ENCODE results near the gene FGFRL1.
"Not testable (repeated sequence)": the region's sequence is repeated elsewhere in the genome, so short reads cannot be mapped to it uniquely, and the experiment has no call there.

The FGFRL1 gene

DNA sequence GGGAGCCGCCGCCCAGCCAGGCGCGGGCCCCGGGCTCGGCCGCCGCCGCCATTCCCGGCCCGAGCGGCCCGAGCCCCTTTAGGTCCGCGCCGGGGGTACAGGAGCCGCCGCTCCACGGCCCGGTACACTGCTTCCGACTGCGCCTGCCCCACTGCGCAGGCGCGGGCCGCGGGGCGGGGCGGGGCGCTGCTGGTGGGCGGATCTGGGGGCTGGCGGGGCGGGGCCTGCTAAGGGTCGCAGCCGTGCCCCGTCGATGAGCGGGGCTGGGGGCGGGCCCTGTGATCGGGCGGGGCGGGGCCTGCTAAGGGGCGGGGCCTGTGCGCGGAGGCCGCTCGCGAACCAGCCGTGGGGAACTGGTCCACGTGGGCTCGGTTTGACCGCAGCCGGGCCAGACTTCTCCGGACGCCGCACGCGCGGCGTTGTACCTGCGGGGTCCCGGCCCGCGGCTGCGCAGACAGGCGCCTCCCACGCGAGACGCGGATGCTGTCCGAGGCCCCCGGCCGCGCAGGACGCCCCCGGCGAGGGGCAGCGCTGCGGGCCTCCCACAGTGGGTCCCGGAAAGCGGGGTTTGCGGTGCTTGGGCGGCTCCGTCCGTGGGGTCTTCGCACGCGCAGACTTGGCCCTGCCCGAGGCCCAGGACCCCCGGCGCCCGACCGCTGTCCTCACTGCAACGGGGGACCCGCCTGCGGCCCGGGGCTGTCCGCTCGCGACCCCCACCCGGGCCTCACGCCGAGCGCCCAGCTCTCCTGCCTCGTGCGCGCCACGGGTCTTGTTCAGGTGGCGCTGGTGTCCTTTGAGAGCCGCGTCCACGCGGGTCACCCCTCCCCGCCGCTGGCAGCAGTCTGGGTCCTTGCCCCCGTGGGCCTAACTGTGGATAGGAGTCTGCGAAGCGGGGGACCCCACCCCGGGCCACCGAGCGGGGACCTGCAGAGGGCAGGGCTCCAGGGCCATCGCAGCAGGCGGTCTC is 37.7 kb upstream of the FGFRL1 start, which contains the start of gene DGKQ:
TSS of gene DGKQ (minus strand) at position 139 of the 967 bp plus-strand sequence. CDS start at position 52, 87 bp downstream.
- peak; percentile 75 to 90 (median 83) for DNase-seq

DNA sequence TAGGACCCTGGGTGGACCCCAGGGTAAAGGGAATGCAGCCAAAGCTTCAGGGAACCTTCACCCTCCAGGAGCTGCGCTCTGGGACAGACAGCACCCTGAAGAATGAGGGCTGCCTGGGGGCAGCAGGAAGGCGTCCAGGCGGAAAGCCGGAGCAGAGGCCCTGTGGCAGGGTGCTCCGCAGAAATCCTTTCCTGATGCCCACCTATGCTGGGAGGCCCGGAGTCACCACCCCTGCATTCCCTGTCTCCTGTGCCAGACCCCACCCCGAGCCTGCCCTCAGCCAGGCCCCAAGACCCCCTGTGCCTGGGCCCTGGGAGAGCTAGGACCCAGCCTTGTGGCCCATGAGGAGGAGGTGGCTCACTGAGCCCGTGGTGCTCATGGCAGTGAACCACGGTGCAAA is 36.8 kb upstream of the FGFRL1 start:
- no peak for DNase-seq

DNA sequence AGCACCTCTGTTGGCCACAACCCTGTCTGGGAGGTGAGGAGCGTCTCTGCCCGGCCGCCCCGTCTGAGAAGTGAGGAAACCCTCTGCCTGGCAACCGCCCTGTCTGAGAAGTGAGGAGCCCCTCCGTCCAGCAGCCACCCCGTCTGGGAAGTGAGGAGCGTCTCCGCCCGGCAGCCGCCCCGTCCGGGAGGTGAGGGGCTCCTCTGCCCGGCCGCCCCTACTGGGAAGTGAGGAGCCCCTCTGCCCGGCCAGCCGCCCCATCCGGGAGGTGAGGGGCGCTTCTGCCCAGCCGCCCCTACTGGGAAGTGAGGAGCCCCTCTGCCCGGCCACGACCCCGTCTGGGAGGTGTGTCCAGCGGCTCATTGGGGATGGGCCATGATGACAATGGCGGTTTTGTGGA is 35.4 kb upstream of the FGFRL1 start:
- not testable (repeated sequence) for DNase-seq

DNA sequence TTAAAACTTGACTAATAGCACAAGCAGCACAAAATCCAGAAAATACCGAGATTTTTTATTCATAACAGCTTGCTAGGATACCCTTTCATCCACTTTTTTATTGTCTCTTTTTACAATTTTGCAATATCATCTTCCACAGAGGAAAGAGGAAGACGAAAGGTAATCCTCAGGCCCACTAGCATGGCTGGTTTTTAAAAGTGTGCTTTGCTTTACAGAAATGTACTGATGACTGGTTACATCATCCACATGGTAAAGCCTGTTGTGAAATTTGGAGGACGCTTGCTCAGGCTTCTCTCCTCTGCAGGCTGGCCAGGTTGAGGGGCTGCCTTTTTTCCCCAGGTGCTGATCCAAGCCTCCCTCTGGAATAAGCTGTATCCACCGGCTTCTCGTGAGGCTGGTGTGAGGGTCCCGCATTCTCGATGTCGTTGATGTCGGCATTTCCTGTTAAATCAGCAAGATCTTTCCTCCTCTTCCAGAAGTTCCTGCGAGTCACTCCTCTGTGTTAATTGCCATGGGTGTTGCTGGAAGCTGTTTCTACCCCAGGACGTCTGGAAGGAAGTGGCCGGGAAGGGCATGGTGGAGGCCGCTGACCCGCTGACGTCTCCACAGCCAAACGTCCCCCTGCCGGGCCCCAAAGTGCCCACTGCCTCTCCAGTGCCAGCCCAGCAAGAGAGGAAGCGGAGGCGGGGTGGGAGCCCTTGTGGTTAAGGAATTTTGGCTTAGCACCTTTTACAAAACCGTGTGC is 32.3 kb upstream of the FGFRL1 start:
- no peak for DNase-seq

DNA sequence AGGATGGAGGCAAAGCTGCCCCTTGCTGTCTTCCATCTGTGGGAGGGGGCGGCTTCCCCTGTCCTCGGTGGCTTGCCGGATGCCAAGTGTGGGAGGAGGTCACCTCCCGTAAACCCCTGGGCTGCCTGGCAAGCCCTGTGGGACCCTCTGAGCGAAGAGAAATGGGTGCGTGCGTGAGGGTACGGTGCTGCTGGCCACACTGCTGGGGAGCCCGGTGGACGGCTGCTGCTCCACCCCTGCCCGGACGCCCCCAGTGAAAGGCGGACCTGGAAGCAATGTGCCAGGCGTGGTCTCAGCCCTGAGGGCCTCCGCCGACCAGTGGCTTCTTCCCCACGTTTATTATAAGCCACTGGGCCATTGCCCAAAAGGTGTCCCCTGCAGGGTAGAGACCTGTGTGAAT is 29.1 kb upstream of the FGFRL1 start:
- DNase-seq: no peak

DNA sequence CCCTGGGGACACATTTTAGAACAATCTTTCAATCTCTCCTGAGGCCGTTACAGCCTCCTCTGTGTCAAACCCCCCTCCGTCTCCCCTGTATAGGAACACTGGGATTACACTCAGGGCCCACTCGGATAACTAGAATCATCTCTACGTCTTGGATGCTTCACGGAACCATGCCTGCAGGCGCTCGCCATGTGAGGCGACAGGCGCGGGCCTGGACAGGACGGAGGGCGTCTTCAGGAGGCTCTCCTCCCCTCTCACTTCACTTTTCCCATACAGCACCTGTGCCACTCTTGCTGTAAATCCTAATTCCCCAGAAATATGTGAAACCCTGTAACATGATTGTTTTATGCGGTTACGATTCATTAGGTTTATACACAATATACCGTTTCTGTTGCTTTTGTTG is 28.6 kb upstream of the FGFRL1 start:
- DNase-seq: no peak

DNA sequence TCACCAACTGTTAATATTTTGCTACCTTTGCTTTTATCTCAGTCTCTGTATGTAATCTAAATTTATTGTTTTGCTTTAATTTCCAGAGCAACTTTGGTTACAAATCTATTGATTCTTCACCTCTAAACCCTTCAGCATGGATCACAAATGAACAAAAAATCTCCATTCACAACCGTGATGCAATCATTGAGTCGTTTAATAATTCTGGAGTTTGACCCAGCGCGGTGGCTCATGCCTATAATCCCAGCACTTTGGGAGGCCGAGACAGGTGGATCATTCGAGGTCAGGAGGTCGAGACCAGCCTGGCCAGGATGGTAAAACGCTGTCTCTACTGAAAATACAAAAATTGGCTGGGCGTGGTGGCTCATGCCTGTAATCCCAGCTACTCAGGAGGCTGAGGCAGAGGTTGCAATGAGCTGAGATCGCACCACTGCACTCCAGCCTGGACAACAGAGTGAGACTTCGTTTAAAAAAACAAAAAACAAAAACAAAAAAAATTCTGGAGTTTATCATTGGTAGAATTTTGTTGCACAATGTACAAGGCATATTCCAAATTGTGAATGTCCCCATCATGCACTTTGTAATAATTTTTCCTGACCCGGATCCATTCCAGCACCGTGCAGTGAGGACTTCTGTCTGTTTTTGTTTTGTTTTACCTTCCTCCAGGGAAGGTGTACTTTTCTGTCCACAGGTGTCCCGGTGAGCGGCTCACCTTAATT is 26.9 kb upstream of the FGFRL1 start:
- no peak for DNase-seq

DNA sequence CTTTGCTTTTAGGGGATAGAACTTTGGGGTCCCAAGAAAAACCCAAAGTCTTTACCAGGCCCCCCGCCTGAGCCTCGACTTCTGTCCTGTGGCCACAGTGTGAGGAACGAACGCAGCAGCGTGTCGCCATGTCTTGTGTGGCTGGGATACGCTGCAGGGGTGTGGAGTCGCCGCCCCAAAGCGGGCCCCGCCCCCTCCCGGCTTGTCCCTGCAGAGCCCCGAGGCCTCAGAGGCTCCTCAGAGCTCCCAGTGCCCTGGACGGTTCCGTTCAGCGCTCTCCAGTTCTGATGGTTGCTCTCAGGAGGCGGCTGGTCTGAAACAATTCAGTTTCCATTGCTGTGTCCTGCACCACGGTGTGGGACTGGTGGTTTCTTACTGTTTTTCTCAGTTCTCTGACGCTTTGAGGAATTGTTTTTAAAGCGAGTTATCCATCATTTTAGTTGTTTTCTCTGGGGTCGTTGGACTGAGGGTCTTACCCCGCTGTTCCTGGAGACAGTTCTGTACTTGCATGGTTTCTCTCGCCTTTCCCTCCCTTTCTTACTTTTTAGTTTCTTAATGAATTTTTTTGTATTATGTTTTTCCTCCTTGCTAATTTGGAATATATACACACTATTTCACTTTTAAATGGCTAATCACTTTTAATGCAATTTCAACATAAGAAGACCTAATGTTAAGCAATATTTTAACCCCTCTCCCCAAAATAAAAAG is 26.1 kb upstream of the FGFRL1 start:
- DNase-seq: peak; percentile 44 to 62 (median 54)

DNA sequence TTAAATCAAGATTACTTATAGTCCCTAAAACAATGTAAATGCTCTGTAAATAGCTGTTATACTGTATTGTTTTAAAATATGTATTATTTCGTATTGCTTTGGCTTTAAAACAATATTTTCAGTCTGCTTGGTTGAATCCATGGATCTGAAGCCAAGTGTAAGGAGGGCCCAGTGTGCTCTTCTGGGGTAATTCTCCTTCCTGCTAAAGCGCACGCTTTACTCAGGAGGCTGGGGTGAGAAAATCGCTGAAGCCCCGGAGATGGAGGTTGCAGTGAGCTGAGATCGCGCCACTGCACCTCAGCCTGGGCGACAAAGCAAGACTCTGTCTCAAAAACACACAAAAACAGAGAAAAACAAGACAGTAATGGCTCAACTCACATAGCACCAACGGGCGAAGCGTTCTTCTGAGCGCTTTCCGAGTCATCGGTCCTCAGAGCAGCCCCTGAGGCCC is 25.0 kb upstream of the FGFRL1 start:
- no peak for DNase-seq

DNA sequence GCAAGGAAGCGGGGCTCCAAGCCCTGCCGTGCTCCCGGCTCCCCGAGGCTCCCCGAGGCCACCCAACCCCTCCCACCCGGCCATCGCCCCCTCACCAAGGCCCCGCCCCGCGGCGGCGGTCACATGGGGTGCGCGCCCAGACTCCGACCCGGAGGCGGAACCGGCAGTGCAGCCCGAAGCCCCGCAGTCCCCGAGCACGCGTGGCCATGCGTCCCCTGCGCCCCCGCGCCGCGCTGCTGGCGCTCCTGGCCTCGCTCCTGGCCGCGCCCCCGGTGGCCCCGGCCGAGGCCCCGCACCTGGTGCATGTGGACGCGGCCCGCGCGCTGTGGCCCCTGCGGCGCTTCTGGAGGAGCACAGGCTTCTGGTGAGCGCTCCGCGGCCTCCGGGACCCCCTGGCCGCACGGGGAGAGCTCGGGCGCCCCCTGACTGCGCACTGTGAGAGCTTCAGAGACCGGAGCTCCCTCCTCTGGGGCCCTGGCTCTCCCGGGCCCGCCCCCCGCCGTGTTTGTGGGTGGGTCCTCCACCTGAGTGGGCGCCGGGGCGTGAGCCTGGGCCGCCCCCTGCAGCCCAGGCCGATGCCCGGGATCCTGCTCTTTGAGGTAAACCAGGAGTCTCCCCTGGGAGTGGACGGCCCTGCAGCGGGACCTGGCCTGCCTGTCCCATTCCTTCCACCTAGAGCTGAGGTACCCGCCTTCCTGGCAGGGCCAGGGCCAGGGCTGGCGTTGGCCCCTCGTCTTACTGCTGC is 24.4 kb upstream of the FGFRL1 start, which contains the start of gene IDUA:
TSS of gene IDUA (plus strand) at position 166 of the 745 bp plus-strand sequence. CDS start at position 207, 41 bp downstream.
- DNase-seq: peak; percentile 69 to 83 (median 78)

DNA sequence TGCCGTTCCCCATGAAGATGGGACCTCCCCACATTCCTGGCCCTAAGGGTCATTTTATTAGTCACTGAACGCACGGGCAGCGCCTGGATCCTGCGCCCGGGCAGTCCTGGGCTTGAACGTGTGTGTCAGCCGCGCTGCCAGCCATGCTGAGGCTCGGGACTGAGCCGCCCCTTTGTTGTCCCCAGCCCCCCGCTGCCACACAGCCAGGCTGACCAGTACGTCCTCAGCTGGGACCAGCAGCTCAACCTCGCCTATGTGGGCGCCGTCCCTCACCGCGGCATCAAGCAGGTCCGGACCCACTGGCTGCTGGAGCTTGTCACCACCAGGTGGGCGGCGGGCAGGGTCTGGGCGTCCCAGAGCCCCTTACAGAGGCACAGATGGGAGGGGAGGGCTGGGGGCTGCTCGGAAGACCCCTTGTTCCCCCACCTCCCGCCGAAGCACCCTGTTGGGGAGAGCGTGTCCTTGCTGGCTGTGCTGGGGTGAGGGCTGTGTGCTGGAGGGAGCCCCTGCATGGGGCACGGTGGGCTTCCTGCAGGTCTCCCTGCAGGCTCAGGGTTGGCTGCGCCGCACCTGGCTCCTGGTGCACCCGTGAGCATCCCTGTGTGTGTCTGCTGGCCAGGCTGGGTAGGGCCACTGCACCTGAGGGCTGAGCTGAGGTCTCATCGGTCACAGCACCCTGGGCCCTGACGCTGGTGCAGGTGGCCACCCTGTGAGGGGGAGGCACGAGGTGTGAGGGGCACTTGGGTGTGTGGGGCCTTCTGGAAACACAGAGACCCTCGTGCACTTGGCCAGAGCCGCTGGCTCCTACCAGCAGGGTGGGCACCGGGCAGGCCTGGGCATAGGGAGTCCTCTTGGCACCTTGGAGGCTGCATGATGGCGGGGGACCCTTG is 23.6 kb upstream of the FGFRL1 start:
- DNase-seq: no peak

DNA sequence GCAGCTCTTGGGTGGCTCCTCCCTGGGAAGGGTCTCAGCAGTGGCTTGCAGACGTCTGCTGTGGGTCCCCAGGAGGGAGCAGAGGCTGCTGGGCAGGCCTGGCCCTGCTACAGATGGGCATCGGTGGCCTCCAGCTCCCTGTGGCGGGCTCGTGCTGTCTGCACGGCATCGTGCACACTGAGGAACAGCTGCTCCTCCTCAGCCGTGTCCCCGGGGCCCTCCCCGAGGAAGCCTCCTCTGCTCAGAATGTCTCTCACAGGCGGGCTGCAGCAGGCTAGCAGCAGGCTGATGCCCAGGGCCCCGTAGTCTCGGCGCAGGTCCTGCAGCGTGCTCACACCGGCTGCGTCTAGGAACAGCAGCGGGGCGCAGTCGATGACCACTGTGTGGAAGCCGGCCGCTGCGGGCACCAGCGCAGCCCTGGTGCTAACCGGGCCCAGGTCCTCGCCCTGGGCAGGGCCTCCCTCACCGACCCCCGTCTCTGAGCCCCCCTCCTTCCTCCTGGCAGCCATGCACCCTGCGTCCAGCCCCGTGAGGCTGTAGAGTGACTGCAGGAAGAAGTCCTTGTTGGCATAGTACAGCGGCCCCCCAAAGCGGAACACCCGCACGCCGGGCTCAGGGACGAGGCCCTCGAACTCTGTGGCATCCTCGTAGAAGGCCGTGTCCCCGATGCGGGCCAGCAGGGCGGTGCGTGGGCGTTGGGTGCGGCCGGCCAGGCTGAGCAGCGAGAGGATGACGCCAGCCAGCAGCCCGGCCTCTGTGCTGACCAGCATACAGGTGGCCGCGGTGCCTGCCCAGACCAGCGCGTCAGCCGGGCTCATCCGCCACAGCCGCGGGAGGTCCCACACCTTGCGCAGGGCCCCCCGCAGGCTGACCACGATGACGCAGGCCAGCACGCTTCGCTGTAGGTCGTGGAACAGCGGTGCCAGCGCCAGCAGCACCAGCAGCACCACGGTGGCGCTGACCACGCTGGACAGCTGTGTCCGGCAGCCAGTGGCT is 22.4 kb upstream of the FGFRL1 start:
- no peak for DNase-seq

DNA sequence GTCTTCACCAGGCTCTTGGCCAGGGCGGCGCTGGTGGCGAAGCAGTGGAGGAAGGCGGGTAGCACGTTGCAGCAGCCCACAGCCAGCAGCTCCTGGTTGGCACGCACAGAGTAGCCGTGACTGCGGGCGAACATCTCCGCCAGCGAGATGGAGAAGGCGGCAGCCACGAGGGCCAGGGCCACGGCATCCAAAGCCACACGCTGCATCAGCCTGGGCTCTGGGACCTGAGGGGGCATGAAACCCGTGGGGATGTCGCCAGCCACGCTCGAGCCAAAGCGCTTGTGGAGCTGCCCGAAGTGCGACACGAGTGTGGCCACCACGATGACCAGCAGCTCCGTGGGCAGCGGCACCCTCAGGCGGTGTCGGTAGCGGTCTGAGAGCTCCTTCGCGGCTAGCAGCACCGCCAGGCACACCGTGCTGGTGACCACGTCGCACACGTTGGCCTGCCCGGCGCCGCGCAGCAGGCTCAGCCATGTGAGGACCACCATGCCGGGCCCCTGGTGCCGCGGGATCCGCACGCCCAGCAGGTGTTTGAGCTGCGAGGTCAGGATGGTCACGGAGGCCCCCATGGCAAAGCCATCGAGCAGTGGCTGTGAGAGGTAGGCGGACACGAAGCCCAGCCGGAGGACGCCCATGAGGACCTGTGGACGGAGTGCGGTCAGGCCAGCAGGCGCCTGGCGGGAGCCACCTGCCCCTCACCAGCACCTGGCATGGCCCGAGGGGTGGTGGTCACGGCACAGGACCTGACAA is 21.5 kb upstream of the FGFRL1 start:
- DNase-seq: no peak

DNA sequence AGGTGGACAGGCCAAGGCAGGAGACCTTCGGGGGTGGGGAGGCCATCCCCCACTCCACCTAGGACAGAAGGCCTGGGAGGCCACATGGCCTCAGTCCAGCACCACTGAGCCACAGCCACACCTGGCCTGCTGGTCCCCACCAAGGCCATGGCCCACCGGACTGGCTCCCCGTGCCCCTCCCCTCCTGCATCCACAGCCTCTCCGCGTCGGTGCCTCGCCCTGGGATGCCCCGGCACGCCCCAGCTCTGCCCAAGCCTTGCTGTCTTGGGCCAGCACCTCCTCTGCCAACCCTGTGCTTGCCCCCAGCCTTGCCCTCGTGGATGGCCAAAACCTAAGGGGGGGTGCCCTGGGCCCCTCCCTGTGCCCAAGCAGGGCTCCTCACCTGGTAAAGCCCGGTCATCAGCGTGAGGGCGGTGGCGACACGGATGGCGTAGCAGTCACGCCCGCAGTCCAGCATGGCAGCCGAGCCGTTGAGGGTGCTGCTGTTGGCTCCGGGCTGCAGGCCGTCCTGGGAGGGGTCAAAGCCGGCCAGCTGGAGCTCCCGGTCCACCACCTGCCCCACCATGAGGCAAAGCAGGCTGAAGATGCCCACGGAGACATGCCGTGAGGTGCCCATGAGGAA is 20.6 kb upstream of the FGFRL1 start:
- no peak for DNase-seq

DNA sequence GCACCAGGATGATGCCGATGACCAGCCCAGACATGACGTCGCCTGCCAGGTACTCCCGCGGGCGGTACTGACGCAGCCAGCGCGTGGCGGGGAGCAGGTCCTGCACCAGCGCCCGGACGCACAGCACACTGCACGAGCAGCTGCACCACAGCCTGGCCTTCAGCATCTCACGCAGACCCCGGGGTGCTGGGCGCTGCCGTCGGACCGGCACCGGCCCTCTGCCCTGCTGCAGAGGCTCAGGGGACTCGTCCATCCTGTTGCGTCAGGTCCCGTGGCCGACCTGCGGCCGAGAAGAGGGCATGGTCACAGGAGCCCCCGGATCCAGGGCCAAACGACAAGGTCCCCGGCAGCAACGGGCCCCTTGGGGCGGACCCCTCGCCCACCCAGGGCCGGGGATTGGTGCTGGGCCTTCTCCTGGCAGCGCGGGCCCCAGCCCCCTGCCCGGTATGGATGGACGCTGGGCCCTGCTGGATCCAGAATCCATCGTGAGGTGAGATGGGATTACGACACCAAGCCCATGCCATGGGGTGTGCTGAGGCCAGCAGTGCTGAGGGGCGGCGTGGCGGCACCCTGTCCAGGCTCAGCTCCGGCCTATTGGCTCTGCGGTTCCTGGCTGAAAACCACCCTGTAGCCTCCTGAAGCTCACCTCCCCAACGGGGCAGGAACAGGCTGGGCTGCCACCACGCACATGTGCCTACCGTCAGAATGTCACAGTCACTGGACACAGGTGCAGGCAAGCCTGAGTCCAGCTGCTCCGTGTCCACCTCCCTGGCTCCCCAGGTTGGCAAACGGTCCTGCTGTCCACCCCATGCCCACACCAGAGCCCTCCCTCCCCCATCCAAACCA is 19.8 kb upstream of the FGFRL1 start:
- no peak for DNase-seq

DNA sequence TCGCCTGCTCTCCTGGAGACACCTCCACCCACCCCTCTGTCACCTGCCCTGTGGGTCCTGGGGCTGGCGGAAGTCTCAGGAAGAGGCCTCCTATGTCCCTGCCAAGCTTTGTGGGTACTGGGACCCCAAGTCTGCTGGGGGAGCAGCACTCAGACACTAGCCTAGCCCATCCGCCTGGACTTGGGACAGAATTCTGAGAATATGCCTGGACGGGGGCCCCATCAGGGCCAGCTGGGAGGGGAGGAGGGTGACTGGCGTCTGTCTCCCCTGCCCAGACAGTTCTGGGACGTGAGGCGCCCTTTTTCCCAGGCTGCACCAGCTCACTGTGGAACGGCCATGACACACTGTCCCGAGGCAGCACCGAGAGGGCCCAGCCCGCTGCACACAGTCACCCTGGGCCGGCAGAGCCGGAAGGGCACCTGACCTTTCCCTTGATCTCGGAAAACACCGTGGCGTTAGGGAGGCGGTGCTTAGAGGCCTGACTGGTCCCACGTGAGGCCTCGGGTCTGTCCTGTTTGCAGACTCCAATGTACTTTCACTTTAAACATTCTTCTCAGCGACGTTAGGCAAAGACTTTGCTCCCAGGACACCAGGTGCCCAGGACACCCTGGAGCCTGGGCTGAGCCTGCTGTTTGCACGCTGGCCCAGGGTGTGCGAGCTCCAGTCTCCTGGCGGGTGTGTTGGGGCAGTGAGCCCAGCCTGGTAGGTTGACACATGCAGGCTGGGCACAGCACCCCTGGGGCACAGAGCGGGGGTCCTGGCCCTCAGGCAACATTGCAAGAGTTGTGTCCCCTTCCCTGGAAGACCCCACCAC is 18.9 kb upstream of the FGFRL1 start:
- DNase-seq: no peak

All from T-helper 1 cell (primary cell).